RCC 7860 (cell line): ENCODE results near the gene UBE2D1.

Source experiments
- DNase-seq: peaks from one replicate; pipeline ENCODE4 v3.0.0-alpha.2; 2015; ENCODE audit warnings: low spot score
- FAIRE-seq: peaks from 2 replicates; lab custom pipeline; 2012; peaks lifted over from hg19 to GRCh38; lab: Jason Lieb, UNC

Gene UBE2D1

GRCh38 chr10:58334817-58335305, at the start of gene UBE2D1:
Gene UBE2D1 (plus strand): TSS chr10:58335006. CDS start chr10:58335202, 196 bp downstream.
- FAIRE-seq (no peak), DNase-seq (peak; percentile 55)

- DNase-seq (peak; percentile 60), FAIRE-seq (peak; percentile 65)
Observed at GRCh38 chr10:58291538-58292174, 43.1 kb upstream of the UBE2D1 start.

- no peak for FAIRE-seq
Observed at GRCh38 chr10:58293989-58294388, 40.8 kb upstream of the UBE2D1 start.

GRCh38 chr10:58299580-58299979, 35.2 kb upstream of the UBE2D1 start:
- FAIRE-seq (peak; percentile 70), DNase-seq (peak; percentile 33)

More at GRCh38 chr10:58293989-58294388, 40.8 kb upstream of the UBE2D1 start:
- no peak for DNase-seq

- no peak for FAIRE-seq
- DNase-seq, result no peak
Observed at GRCh38 chr10:58300676-58301075, 34.1 kb upstream of the UBE2D1 start.

- DNase-seq, result no peak
- FAIRE-seq, result no peak
Observed at GRCh38 chr10:58302254-58302653, 32.6 kb upstream of the UBE2D1 start.

- DNase-seq (no peak), FAIRE-seq (no peak)
Observed at GRCh38 chr10:58304099-58304633, 30.6 kb upstream of the UBE2D1 start.

GRCh38 chr10:58305821-58306220, 29.0 kb upstream of the UBE2D1 start:
- DNase-seq (no peak), FAIRE-seq (no peak)

GRCh38 chr10:58307676-58308075, 27.1 kb upstream of the UBE2D1 start:
- DNase-seq, result no peak
- FAIRE-seq, result no peak

- FAIRE-seq (no peak), DNase-seq (no peak)
Observed at GRCh38 chr10:58311026-58311425, 23.8 kb upstream of the UBE2D1 start.

GRCh38 chr10:58316874-58317273, 17.9 kb upstream of the UBE2D1 start:
- no peak for DNase-seq
- peak; percentile 41 for FAIRE-seq

GRCh38 chr10:58318346-58318745, 16.5 kb upstream of the UBE2D1 start:
- DNase-seq (no peak), FAIRE-seq (no peak)

- FAIRE-seq (no peak), DNase-seq (no peak)
Observed at GRCh38 chr10:58319599-58319998, 15.2 kb upstream of the UBE2D1 start.

GRCh38 chr10:58320351-58321049, 14.3 kb upstream of the UBE2D1 start:
- FAIRE-seq (no peak), DNase-seq (no peak)

- DNase-seq (no peak), FAIRE-seq (no peak)
Observed at GRCh38 chr10:58322072-58322834, 12.6 kb upstream of the UBE2D1 start.

- FAIRE-seq (no peak), DNase-seq (no peak)
Observed at GRCh38 chr10:58322835-58323209, 12.0 kb upstream of the UBE2D1 start.

GRCh38 chr10:58326967-58327381, 7.8 kb upstream of the UBE2D1 start:
- FAIRE-seq, result no peak
- DNase-seq, result no peak

- no peak for FAIRE-seq
- no peak for DNase-seq
Observed at GRCh38 chr10:58328233-58328632, 6.6 kb upstream of the UBE2D1 start.

GRCh38 chr10:58330431-58330830, 4.4 kb upstream of the UBE2D1 start:
- no peak for FAIRE-seq
- no peak for DNase-seq

- no peak for FAIRE-seq
- DNase-seq, result no peak
Observed at GRCh38 chr10:58331646-58332045, 3.2 kb upstream of the UBE2D1 start.

- DNase-seq, result peak; percentile 49
- FAIRE-seq, result peak; percentile 18
Observed at GRCh38 chr10:58335306-58336005, 650 bp downstream of the UBE2D1 start.
